Transverse colon (tissue), 3 donors: Measurements from ENCODE around the gene HPSE.

Experiments
- CTCF ChIP-seq, 5 experiments: fragments of 200-600 bp in 3 of 5; fragments of 450-650 bp in 2 of 5; sonication (generic) in 3 of 5; IDR thresholded peaks; 1 replicate in 2 of 5; 2 replicates in 3 of 5; pipeline ENCODE4 v1.5.1; 2016 to 2017; ENCODE audit warnings: antibody characterized with exemption in 5 of 5, inconsistent platforms in 3 of 5, mild to moderate bottlenecking in 2 of 5, moderate library complexity in 1 of 5
- POLR2A ChIP-seq: fragments of 450-650 bp; IDR thresholded peaks from one replicate; pipeline ENCODE4 v1.6.1; 2016; ENCODE audit warnings: antibody characterized with exemption, mild to moderate bottlenecking, moderate library complexity

GRCh38 chr4:83369831-83370639 lies 35.4 kb upstream of the HPSE start:
- TF ChIP-seq CTCF (IDR thresholded peaks at IDR 0.05) (no peak), POLR2A (no peak)
